ENCODE results near the gene POLR1A. TPM values are rescaled to one million over a fixed set of nuclear protein-coding genes. Genes with fewer than 3 reads are reported as not detected.

Gene POLR1A
- total RNA-seq, 1 donor from 2014 or later, result 61.6 TPM

DNA sequence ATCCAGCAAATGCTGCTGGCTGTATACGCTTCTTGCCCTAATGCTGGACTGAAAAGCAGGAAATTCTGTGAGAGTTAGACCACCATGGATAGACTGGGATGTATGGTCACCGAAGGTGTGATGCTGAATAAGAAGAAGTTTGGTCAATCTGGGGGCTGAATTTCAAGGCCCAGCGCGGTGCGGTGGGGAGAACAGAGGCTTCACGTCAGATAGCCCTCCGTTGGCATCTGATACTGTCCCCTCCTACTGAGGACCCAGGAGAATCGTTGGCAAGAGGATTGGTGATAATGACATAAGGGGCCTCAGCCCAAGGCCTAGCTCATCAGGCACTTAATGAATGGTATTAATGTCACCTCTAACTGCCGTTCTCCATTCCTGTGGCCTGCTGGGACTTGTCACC, 119.6 kb downstream of the POLR1A start:
- H3K27me3 Mint-ChIP-seq (ENCODE audit: low read depth), result no peaks in the 10 kb centered on the region
- H3K4me3 Mint-ChIP-seq, result no peak overlapping the region
- no peak overlapping the region for H3K27ac Mint-ChIP-seq
- TF ChIP-seq CTCF (IDR thresholded peaks at IDR 0.05; ENCODE audit: unreplicated experiment), result no peak
- no peak for DNase-seq (ENCODE audit: low spot score in 2 of 2, unreplicated experiment in 2 of 2)
- H3K36me3 Mint-ChIP-seq, result no peaks in the 10 kb centered on the region
- H3K9me3 Mint-ChIP-seq, result no peaks in the 10 kb centered on the region
- peaks cover 31% of the 10 kb centered on the region for H3K4me1 Mint-ChIP-seq

DNA sequence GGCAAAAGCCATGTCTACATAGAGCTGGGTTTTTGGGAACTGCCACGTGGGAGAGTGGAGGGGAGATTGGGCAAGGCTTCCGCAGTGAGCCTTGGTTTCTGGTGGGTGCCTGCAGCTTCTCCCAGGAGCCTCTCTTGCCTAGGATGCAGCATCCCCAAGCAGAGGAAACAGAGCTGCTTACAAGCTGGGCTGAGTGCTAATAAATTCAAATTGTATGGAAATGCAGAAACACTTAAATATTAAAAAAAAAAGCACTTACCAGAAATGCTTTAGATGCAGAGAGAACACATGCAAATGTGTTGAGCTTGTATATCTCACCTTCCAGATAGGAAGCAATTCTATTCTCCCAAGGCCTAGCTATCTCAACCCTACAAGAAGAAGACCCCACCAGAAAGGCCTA, 120.9 kb downstream of the POLR1A start:
- peaks cover 25% of the 10 kb centered on the region for H3K4me1 Mint-ChIP-seq
- no peaks in the 10 kb centered on the region for H3K36me3 Mint-ChIP-seq
- no peak for TF ChIP-seq CTCF (IDR thresholded peaks at IDR 0.05; ENCODE audit: unreplicated experiment)
- no peak for DNase-seq (ENCODE audit: low spot score in 2 of 2, unreplicated experiment in 2 of 2)
- no peaks in the 10 kb centered on the region for H3K27me3 Mint-ChIP-seq (ENCODE audit: low read depth)
- H3K9me3 Mint-ChIP-seq, result no peaks in the 10 kb centered on the region
- no peak overlapping the region for H3K4me3 Mint-ChIP-seq
- H3K27ac Mint-ChIP-seq, result no peak overlapping the region

- Mint-ChIP-seq H3K36me3 (no peaks in the 10 kb centered on the region), H3K9me3 (no peaks in the 10 kb centered on the region), H3K27ac (no peak overlapping the region), H3K4me3 (no peak overlapping the region), H3K27me3 (ENCODE audit: low read depth) (no peaks in the 10 kb centered on the region), H3K4me1 (peaks cover 18% of the 10 kb centered on the region)
- no peak for DNase-seq (ENCODE audit: low spot score in 2 of 2, unreplicated experiment in 2 of 2)
- no peak for TF ChIP-seq CTCF (IDR thresholded peaks at IDR 0.05; ENCODE audit: unreplicated experiment)
Measured at GRCh38 chr2:85983766-85984165, 121.9 kb downstream of the POLR1A start.

DNA sequence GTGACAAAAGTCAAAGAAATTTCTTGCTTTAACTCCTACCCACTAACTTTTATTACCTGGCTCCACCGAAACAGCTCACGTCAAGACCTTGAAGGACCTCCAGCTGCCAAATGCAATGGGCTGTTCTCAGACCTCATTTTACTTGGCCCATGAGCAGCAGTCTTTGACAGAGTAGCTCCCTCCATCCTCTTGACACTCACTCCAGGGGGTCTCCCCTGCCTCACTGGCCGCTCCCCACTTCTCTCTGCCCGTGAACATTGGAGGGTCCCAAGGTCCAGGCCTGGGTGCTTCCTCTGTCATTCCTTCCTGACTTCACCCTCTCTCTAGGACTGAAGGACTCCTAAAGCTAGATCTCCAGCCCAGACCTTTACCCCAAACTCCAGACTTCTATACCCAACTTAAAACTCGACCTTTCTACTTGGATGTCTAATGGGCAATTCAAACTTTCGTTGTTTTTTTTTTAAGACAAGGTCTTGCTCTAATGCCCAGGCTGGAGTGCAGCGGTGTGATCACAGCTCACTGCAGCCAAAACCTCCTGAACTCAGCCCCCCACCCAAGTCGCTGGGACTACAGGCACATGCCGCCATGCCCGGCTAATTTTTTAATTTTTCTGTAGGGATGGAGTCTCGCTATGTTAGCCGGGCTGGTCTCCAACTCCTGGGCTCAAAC, 124.0 kb downstream of the POLR1A start:
- H3K27me3 Mint-ChIP-seq (ENCODE audit: low read depth), result no peaks in the 10 kb centered on the region
- H3K4me3 Mint-ChIP-seq, result no peak overlapping the region
- no peaks in the 10 kb centered on the region for H3K36me3 Mint-ChIP-seq
- no peak for TF ChIP-seq CTCF (IDR thresholded peaks at IDR 0.05; ENCODE audit: unreplicated experiment)
- no peak for DNase-seq (ENCODE audit: low spot score in 2 of 2, unreplicated experiment in 2 of 2)
- H3K9me3 Mint-ChIP-seq, result no peaks in the 10 kb centered on the region
- H3K4me1 Mint-ChIP-seq, result no peaks in the 10 kb centered on the region
- H3K27ac Mint-ChIP-seq, result no peak overlapping the region

GRCh38 chr2:85978883-85979780, 126.6 kb downstream of the POLR1A start:
- DNase-seq (ENCODE audit: low spot score in 2 of 2, unreplicated experiment in 2 of 2), result no peak
- no peaks in the 10 kb centered on the region for H3K27me3 Mint-ChIP-seq (ENCODE audit: low read depth)
- H3K36me3 Mint-ChIP-seq, result no peaks in the 10 kb centered on the region
- H3K9me3 Mint-ChIP-seq, result no peaks in the 10 kb centered on the region
- TF ChIP-seq CTCF (IDR thresholded peaks at IDR 0.05; ENCODE audit: unreplicated experiment), result no peak
- no peak overlapping the region for H3K27ac Mint-ChIP-seq
- peaks cover 3% of the 10 kb centered on the region for H3K4me1 Mint-ChIP-seq
- no peak overlapping the region for H3K4me3 Mint-ChIP-seq

Measured in mesothelial cell of epicardium (in vitro differentiated cells).